Uterus (tissue), 2 donors: ENCODE data around the gene CDK15.

Experiments
- CTCF ChIP-seq, 4 experiments: fragments of 200-600 bp in 2 of 4; fragments of 450-650 bp in 2 of 4; sonication (generic) in 2 of 4; IDR thresholded peaks; one replicate each; pipeline ENCODE4 v1.5.1; 2016 to 2019; ENCODE audit warnings: antibody characterized with exemption in 4 of 4, mild to moderate bottlenecking in 2 of 4, moderate library complexity in 1 of 4
- POLR2A ChIP-seq, 2 donors: fragments of 450-650 bp; IDR thresholded peaks; one replicate each; pipeline ENCODE4 v1.6.1; 2016; ENCODE audit warnings: antibody characterized with exemption in 2 of 2, mild to moderate bottlenecking in 1 of 2, moderate library complexity in 1 of 2

GRCh38 chr2:201857326-201857725, 51.0 kb downstream of the CDK15 start:
- TF ChIP-seq CTCF (IDR thresholded peaks at IDR 0.05): no peak
- TF ChIP-seq POLR2A (IDR thresholded peaks at IDR 0.05): no peak
